C1 segment of cervical spinal cord (tissue), 14 donors: Measurements from ENCODE around the gene GALNT2.

Experiments used
- DNase-seq, 14 donors: peaks; one replicate each; lab custom pipeline; 2025; lab: John Stamatoyannopoulos, UW

GALNT2 gene

DNA sequence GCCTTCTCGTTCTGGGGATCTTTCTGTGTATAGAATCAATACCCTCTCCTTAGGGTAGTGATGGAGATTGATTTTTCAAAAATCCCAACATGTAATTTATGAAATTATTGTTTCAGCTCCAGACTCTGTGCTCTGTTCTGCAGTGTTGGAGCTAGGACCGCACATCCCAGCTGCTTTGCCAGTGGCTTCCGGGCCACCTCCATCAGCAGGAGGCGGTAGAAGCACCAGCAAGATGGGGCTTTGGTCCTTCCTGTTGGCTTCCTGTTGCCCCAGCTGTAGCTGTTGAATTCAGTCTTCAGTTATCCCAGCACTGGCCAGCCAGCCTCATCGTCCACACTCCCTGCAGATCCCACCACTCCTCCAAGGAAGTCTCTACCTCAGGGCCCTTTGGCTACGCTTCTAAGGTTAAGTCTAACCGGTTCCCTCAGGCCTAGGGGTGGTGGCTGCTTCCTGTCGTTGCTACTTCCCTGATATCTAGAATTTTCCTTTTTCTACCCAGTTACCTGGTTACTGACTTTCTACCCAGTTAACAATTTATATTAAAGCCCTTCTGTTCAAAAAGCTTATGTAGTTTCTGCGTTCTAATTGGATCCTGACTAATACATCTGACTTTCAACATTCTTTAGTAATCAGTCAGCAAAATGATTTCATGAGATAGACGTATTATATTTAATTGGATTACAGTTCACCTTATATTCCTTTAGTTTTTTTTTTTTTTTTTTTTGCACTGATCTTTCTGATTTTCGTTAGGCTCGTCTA is 24.6 kb downstream of the GALNT2 start:
- no peak for DNase-seq

DNA sequence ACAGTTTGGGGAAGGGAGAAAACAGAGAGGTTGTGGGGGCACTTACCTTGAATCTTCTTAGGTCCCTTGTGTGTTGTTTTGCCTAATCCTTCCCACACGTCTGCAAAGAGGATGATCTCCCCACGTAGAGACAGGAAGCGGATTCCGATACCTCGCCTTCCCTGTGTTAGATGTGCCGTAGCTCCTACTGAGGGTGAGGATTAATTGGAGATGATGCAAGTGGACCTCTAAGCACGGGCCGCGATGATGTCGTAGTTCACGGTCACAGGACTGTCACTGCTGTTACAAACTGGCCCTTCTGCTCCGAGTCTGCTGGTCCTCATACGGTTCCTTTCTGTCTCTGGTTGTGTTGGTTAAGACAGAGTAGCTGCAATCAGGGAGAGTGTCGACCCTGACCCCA is 27.7 kb downstream of the GALNT2 start:
- DNase-seq, result no peak

DNA sequence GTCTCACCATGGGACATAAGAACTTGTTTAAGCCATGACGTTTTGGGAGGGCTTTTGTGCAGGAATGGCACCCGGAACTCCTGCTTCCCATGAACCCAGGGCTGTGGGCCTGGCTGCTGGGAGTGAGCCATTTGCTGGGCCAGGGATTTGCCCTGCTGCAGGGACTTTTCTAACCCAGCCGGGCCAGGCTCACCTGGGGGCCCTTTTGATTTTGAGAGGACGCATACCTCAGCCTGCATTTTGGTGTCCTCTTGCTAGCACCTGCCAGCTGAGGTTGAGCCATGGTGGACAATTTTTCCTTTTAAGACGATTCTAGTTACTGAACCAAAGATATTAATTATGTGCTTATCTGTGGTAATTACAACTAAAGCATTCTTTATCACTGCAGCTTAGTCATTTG is 28.9 kb downstream of the GALNT2 start:
- DNase-seq, result no peak

- DNase-seq, result no peak
Measured at GRCh38 chr1:230097370-230097769, 30.3 kb downstream of the GALNT2 start.

GRCh38 chr1:230098723-230099122 is 31.7 kb downstream of the GALNT2 start:
- DNase-seq, result no peak

- peak in 1 of 14 donors; percentile 94 for DNase-seq
Measured at GRCh38 chr1:230099465-230099864, 32.4 kb downstream of the GALNT2 start.

- DNase-seq, result no peak
Measured at GRCh38 chr1:230100932-230101331, 33.9 kb downstream of the GALNT2 start.

- DNase-seq, result no peak
Measured at GRCh38 chr1:230101556-230101955, 34.5 kb downstream of the GALNT2 start.

GRCh38 chr1:230102046-230102445 is 35.0 kb downstream of the GALNT2 start:
- no peak for DNase-seq

GRCh38 chr1:230102472-230102871 is 35.4 kb downstream of the GALNT2 start:
- DNase-seq, result no peak

DNA sequence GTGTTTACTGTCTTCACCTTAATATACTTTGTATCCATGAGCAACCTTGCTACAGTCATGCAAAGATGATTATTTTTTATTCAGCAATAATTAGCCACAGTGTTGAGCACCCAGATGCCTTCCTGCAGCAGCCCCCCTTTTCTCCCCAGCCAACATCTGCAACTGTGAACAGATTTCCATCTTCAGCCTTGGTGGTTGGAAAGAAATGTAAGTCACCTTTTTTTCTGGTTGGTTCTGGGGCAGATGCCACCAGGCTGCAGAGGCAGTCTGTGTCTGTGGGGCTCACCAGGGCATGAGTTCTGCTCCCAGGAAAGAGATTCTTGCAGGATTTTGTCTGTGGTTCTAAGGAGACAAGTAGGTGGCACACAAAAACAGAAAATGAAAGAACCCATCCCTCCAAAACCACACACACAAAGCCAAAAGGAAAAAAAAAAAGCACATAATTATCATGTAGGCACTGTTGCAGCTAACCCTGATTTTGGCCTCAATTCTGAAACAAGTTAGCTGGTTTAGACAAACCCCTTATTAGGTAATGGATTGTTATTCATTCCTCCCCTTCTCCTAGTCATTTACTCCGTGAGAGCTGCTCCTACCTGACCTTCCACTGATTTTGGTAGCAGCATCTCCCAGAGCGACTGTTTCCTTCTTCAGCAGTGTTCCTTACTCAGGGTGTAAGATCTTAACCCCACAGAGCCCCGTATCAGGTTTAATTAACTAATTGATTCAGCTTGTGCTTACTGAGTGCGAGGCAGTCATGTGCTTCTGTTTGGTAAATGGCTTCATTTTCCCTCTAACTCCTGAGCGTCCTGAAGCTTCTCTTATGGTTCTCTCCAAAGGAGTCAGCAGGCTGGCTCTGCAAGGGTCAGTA is 36.5 kb downstream of the GALNT2 start:
- no peak for DNase-seq

DNA sequence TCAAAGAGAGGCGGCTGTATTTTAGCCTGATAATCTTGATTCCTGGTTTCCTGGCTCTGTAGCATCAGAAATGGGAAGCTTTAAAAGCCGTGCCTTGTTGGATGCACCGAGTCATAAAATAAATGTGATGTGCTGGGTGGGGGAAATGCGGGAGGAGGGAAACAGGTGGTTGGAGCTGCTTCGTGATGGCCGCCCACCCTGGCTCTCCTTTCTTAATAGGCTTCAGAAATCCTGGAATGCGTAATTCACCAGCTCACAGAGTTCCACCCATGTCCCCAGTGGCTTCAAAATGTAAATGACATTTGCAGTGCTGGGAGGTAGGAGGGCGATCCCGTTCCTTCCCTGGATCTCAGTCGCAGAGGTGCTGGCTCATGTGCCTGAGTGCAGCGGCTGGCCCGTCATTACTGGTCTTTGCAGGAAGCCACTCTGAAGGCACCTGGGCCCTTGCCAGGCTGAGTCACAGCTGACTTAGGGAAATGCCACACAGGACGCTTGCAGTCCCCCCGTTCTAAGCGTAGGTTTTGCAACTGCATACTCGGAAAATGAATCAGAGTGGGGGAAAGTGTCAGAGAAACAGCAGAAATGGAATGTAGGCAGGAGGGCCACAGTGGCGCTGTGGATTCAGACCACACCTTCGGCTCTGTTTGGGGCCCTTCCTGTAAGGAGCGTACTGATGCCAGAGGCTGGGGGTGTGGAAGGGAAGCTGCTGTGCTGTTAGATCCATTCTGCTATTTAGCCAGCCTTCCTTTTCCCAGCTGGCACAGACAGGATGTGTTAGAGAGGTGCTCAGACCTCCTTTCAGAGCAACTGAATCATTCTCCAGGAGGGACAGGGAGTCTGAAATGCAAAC is 37.6 kb downstream of the GALNT2 start:
- peak in 12 of 14 donors; percentile 14 to 94 (median 49) for DNase-seq

DNA sequence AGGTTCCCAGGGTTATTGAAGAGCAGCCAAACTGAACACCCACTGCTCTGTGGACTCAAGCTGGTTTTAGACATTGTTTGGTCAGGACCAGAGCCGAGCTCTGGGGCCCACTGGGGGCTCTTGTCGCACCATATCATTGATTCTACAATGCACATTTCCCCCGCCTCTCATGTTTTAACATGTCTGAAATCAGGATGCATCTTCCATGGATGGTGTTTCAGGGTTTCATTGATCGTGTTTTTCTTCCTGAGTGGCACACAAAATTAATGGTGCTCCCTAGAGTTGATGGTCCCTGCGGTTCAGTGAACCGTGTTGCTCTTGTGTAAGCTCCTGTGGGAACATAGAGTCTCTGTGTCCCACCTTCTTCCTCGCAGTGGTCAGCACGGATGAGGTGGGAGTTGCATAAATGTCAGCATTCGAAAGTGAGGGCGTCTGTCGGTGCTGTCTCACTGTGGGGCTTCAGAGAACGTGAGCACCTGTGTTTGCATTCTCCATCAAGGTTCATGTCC is 38.3 kb downstream of the GALNT2 start:
- no peak for DNase-seq

DNA sequence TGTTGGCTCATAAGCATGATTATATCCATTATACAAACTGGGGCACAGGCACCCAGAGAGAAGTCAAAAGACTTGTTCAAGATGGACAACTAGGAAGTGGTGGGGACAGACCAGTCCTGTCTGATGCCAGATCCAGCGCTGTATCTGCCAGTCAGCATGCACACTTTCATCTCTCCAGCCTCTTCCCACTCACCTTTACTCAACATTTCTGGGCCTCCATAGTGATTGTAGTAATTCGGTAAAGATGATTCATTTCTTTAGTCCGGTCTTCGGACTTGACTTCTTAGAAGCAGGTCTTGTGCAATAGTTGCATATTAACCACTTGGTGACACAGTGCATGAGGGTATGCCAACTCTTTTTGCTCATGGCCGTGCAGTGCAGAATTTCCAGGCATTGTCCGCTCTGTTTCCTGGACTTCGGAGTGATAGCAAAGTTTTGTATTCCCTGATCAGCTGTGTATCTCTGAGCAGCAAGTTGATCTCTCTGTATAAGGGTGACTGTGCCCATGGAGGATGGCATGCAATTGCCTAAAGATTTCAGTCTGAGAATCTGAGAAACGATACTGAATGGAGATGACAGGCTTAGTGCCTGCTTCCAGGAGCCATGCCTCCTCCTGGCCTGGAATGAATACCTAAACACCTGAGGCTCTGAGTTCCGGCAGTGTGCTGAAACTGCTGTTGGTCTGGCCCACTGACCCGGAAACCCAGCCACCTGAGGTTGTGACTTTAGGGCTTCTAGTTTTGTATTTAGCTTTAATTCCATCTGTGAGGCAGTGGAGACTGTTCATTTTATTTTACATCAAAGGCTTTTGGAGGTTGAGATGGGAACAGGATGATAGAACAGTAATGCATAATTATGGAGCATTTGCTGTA is 39.0 kb downstream of the GALNT2 start:
- peak in 1 of 14 donors; percentile 23 for DNase-seq

DNA sequence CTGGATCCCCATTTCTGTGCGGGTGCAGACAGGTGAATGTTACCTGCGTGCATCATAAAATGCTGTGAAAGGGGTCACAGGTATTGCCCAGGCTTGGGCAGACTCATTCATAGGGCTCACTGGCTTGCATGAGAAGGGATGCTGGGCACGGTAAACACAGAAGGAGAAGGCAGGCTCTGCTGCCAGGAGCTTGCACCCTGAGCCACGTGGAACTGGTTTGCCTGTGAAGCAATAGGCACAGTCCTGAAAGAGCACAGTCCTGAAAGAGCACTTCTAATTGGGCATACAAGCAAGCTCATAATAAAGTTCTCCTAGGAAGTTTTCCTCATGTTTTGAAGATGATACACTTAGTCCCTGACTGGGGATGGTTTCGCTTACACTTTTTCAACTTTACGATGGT is 40.9 kb downstream of the GALNT2 start:
- DNase-seq, result peak in 1 of 14 donors; percentile 26

GRCh38 chr1:230108580-230108979 is 41.5 kb downstream of the GALNT2 start:
- no peak for DNase-seq

DNA sequence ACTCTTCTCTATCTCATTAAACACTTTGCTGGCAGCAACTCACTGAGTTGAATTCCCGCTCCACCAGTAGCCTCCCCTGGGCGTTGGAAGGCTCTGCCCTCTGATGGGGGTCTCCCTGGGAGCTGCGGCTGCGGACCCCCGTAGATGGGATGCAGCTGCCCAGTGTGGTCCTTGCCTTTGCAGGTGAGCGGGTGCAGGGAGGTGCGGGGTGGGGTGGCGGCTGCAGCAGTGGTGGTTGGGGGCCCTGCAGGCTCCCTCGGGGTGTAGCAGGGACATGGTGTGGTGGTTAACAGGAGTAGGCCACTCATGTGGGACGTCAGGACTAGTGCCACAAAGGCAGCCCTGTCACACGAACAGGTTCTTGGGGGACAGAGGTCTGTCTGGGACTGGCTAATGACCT is 42.0 kb downstream of the GALNT2 start:
- no peak for DNase-seq

GRCh38 chr1:230109895-230110667 is 43.0 kb downstream of the GALNT2 start:
- DNase-seq, result no peak

- no peak for DNase-seq
Measured at GRCh38 chr1:230110971-230111370, 43.9 kb downstream of the GALNT2 start.
